D721Med (cell line): Measurements from ENCODE around the gene PTRH1.

ENCODE experiments used
- DNase-seq: peaks from one replicate; pipeline ENCODE4 v3.0.0; 2011; ENCODE audit warnings: low spot score; ENCODE audit not compliant: insufficient read length
- FAIRE-seq: peaks from 2 replicates; lab custom pipeline; 2011; peaks lifted over from hg19 to GRCh38; lab: Jason Lieb, UNC
- CTCF ChIP-seq: IDR thresholded peaks from 2 replicates; pipeline ENCODE4 v1.5.1; 2012; ENCODE audit warnings: mild to moderate bottlenecking, control low read depth; ENCODE audit not compliant: insufficient read depth; ENCODE audit errors: missing control alignments

PTRH1 gene

DNA sequence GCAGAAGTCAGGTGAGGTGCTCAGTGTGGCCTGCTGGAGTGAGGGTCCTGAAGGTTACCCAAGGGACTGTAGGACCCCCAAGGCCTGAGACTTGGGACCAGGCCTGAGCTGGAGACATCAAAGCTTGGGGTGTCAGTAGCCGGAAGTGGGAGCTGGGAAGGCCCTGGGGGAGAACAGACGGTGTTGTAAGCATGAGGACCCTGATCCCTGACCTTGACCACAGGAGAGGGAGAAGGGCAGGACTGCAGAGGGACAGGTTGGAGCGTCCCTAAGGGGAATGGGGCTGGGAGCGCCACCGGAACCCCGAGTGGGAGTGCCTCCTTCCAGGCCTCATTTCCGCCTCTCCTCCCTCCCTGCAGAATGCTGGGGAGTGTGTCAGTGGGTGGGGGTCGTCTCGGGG, 949 bp upstream of the PTRH1 start:
- TF ChIP-seq CTCF = no peak
- no peak for DNase-seq
- no peak for FAIRE-seq

DNA sequence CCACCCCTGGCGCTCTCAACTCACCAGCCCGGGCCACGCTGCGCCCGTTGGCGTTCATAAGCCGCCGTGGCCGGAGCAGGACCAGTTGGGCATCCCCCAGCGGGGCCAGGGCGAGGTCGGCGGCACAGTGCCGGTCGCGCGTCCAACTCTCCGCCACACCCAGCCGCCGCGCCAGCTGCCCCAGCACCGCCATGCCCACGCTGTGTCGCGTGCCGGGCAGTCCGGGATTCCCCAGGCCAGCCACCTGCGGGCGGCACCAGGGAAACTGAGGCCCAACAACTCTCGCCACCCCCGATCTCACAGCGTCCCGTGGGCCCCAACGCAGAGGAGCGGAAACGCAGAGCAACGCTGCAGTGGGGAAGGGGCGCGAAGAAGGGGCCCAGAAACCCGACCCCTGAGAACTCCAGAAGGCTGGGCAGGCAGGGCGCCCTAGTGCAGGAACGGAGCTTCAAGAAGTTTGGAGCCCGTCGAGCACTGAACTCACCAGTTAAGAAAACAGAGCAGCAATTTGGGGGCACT, 453 bp downstream of the PTRH1 start:
- TF ChIP-seq CTCF = no peak
- no peak for DNase-seq
- FAIRE-seq = no peak

DNA sequence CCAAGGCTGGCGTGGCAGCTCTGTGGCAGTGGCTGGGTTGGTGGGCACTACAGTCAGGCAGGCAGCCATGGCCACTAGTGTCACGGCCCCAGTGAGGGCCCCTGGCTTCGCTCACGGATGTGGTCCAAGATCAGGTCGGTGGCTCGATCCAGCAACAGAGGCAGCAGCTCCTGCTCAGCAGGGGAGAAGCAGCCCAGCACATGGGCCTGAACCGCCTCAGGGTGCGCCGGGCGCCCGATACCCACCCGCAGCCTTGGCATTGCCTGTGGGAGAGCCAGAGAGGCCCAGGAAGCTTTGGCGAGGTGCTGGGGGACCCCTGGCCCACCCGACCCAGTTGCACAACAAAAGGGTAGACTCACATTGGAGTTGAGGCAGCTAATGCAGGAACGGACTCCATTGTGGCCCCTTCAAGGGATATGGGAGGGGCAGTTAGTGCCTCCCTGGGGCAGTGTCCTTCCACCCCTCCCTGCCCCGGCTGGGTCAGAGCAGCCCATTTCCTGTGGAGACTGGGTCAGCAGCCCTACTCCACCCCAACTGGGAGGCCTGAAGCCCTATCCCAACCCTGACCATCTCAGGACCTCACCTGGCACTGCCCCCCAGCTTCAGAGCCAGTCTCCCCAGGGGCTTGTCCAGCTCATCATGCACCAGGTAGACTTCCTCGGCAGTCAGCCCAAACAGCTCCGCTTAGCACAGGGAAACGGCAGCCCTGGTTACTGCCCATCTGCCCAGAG, 1.3 kb downstream of the PTRH1 start:
- no peak for FAIRE-seq
- no peak for TF ChIP-seq CTCF
- DNase-seq = no peak

DNA sequence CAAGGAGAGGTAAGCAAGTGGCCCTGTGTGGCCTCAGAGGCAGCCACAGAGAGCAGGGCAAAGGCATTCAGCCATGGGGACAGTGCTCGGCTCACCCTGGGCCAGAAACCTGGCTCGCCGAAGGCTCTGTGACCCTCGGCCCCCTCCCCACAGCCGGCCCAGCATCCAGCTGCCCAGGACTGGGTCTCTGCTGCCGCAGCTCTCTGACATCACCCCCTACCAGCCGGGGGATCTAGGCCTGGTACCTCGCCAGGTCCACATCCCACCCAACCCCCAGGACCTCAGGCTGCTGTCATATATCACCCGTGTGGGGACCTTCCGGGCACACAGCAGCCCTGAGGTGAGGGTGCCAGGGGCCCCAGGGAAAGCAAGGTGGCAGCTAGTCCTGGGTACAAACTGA, 2.6 kb downstream of the PTRH1 start:
- FAIRE-seq = no peak
- no peak for DNase-seq
- no peak for TF ChIP-seq CTCF

DNA sequence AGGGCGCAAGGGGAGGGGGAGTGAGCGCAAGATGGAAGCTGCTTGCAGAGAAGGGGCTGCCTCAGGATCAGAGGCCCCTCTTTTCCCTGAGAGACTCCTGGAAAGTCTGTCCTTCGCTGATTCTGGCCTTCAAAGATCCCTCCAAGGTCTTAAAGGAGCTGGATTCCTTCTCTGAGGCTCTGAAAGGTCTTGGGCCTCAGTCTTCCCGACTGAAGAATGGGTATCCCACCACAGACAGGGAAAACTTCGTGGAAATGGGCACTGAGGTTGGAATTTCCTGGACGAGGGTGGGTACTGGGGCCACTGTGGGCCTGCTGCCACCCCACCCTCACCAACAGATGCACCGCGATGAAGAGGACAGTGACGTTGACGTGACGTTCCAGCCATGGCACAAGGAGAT, 3.1 kb downstream of the PTRH1 start:
- no peak for TF ChIP-seq CTCF
- no peak for FAIRE-seq

GRCh38 chr9:127711831-127712274, 3.6 kb downstream of the PTRH1 start:
- DNase-seq (no peak), FAIRE-seq (no peak)
- no peak for TF ChIP-seq CTCF

More for the DNA sequence above, 3.1 kb downstream of the PTRH1 start:
- DNase-seq = no peak

DNA sequence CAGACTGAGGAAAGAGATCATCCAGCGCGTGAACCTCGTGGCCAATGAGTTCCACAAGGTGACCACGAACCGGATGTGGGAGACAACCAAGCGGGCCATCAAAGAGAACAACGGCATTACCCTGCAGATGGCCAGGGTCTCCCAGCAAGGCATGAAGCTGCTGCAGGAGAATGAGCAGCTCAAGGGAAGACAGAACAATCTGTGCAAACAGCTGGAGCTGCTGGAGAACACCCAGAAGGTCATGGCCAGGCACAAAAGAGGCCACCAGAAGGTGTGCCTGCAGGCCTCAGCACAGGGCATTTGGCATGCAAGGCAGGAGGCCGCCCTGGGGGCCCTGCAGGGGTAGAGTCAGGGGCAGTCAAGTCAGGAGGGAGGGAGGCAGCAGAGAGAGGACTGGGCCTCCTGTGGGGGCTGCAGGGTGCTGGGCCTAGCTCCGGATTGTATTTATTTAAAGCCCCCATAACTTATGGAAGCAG, 4.2 kb downstream of the PTRH1 start:
- no peak for FAIRE-seq
- no peak for DNase-seq
- TF ChIP-seq CTCF = no peak
